Measurements from ENCODE around the gene CCDC78. TPM values are rescaled to one million over a fixed set of nuclear protein-coding genes. Genes with fewer than 3 reads are reported as not detected.
"Not testable (repeated sequence)": the region's sequence is repeated elsewhere in the genome, so short reads cannot be mapped to it uniquely, and the experiment has no call there.

Gene CCDC78
- total RNA-seq, 4 donors from 2014 or later, result 0.13 TPM; not detected in 3

GRCh38 chr16:754656-755055 is 28.4 kb upstream of the CCDC78 start:
- 45 to 47% methylated on average over 6 of the region's 11 CpGs for WGBS, 2 donors (ENCODE audit: low coverage in 1 of 2)
- Histone ChIP-seq H3K4me3 (no peak overlapping the region), H3K36me3 (no peaks in the 10 kb centered on the region), H3K27ac (no peak overlapping the region), H3K4me1 (no peaks in the 10 kb centered on the region), H3K9me3 (no peaks in the 10 kb centered on the region), H3K27me3 (peaks cover 53% of the 10 kb centered on the region)
- TF ChIP-seq, protein P1, sequence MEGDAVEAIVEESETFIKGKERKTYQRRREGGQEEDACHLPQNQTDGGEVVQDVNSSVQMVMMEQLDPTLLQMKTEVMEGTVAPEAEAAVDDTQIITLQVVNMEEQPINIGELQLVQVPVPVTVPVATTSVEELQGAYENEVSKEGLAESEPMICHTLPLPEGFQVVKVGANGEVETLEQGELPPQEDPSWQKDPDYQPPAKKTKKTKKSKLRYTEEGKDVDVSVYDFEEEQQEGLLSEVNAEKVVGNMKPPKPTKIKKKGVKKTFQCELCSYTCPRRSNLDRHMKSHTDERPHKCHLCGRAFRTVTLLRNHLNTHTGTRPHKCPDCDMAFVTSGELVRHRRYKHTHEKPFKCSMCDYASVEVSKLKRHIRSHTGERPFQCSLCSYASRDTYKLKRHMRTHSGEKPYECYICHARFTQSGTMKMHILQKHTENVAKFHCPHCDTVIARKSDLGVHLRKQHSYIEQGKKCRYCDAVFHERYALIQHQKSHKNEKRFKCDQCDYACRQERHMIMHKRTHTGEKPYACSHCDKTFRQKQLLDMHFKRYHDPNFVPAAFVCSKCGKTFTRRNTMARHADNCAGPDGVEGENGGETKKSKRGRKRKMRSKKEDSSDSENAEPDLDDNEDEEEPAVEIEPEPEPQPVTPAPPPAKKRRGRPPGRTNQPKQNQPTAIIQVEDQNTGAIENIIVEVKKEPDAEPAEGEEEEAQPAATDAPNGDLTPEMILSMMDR (IDR thresholded peaks at IDR 0.05), result no peak
- TF ChIP-seq POLR2A (IDR thresholded peaks at IDR 0.05), result no peak
- TF ChIP-seq EP300 (IDR thresholded peaks at IDR 0.05), result no peak
- TF ChIP-seq POLR2AphosphoS5 (IDR thresholded peaks at IDR 0.05), result no peak
- no peak for ATAC-seq

DNA sequence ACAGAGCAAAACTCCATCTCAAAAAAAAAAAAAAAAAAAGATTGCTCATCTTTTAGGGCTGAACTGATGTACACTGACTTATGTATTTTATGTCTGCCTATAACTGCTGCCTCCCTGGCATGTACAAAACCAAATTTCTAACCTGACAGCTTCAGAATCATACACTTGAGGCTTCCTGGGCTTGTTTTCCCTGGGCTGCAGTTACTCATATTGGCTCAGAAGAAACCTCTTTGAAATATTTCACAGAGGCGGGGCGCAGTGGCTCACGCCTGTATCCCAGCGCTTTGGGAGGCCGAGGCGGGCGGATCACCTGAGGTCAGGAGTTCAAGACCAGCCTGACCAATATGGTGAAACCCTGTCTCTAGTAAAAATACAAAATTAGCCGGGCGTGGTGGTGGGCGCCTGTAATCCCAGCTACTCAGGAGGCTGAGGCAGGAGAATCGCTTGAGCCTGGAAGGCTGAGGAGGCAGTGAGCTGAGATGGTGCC is 27.9 kb upstream of the CCDC78 start:
- 77 to 86% methylated on average over 3 to 4 of the region's 11 CpGs for WGBS, 2 donors (ENCODE audit: low coverage in 1 of 2)
- not testable (repeated sequence) for ATAC-seq

DNA sequence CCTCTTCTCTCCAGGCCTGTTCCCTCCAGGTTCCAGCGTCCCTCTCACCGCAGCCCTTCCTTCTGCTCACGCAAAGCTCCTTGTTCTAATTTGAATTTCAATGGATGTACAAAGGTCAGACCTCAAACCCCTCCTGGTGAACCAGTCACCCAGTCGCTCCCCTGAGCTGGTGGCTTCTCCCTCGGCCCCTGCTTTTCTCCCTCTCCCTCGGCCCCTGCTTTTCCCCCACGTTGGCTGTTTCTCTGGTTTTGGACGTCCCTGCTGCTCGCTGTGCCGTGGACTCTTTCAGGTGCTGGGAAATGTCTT is 25.7 kb upstream of the CCDC78 start:
- Histone ChIP-seq H3K27ac (no peak overlapping the region), H3K4me1 (no peaks in the 10 kb centered on the region), H3K36me3 (no peaks in the 10 kb centered on the region), H3K27me3 (peaks cover 54% of the 10 kb centered on the region), H3K9me3 (no peaks in the 10 kb centered on the region), H3K4me3 (no peak overlapping the region)
- no peak for ATAC-seq
- TF ChIP-seq EP300 (IDR thresholded peaks at IDR 0.05), result no peak
- TF ChIP-seq, protein P1 (IDR thresholded peaks at IDR 0.05), result no peak
- no peak for TF ChIP-seq POLR2AphosphoS5 (IDR thresholded peaks at IDR 0.05)
- no peak for TF ChIP-seq POLR2A (IDR thresholded peaks at IDR 0.05)
- WGBS, 2 donors (ENCODE audit: low coverage in 1 of 2), result 39 to 43% methylated on average over 6 to 10 of the region's 10 CpGs

More for the DNA sequence above, 27.9 kb upstream of the CCDC78 start:
- H3K27ac ChIP-seq, H3K9me3 ChIP-seq, H3K4me1 ChIP-seq, H3K4me3 ChIP-seq, H3K36me3 ChIP-seq: not testable (repeated sequence)
- H3K27me3 ChIP-seq, result peaks cover 54% of the 10 kb centered on the region

DNA sequence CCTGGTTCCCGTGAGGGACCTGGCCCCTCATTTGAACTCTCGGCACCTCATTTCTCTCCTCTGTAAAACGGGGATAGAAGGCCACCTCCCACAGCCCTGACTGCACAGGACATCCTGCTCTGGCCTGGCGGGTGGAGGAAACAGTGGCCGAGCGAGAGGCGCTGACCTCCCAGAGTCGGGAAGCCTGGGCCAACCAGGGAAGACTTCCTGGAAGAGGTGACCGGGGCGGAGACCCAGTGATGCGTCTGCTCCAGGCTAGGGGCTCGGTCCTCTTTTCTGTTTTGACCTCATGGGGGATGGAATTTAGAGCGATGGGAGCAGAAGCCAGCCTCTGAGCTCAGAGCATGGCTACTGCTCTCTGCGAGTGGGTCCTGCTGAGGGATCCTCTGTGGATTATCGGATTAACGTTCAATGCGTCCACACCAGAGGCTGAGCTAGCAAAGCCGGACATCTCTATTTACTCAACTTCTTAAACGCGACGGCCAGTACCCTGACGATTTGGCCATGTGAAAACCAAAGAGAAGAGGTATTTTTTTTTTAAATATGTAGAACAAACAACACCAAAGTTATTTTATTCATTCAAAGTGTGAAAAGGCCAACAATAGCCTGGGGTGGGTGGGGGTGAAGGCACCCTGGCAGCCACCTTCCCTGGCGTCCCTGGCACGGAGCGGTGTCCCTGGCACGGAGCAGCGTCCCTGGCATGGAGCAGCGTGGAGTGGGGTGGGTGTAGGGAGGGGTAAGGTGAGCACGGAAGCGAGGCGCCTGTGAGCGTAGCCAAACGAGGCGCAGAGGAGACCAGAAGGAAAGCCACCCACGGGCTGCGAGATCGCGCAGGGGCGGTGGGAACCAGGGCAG is 25.1 kb upstream of the CCDC78 start:
- TF ChIP-seq EP300 (IDR thresholded peaks at IDR 0.05) (no peak), POLR2A (IDR thresholded peaks at IDR 0.05) (no peak), POLR2AphosphoS5 (IDR thresholded peaks at IDR 0.05) (no peak)
- TF ChIP-seq, protein P1 (IDR thresholded peaks at IDR 0.05), result no peak
- Histone ChIP-seq H3K36me3 (no peaks in the 10 kb centered on the region), H3K4me3 (no peak overlapping the region), H3K27me3 (peaks cover 54% of the 10 kb centered on the region), H3K27ac (no peak overlapping the region), H3K4me1 (no peaks in the 10 kb centered on the region), H3K9me3 (no peaks in the 10 kb centered on the region)
- no peak for ATAC-seq
- WGBS, 2 donors (ENCODE audit: low coverage in 1 of 2), result 62 to 76% methylated on average over 6 to 11 of the region's 39 CpGs

GRCh38 chr16:750485-750884 is 24.2 kb upstream of the CCDC78 start:
- ATAC-seq, result no peak
- no peak overlapping the region for H3K27ac ChIP-seq
- H3K4me3 ChIP-seq, result no peak overlapping the region
- no peaks in the 10 kb centered on the region for H3K4me1 ChIP-seq
- H3K27me3 ChIP-seq, result peaks cover 58% of the 10 kb centered on the region
- H3K36me3 ChIP-seq, result no peaks in the 10 kb centered on the region
- TF ChIP-seq EP300 (IDR thresholded peaks at IDR 0.05), result no peak
- no peak for TF ChIP-seq POLR2A (IDR thresholded peaks at IDR 0.05)
- TF ChIP-seq POLR2AphosphoS5 (IDR thresholded peaks at IDR 0.05), result no peak
- TF ChIP-seq, protein P1 (IDR thresholded peaks at IDR 0.05), result no peak
- no peaks in the 10 kb centered on the region for H3K9me3 ChIP-seq
- WGBS, 2 donors (ENCODE audit: low coverage in 1 of 2), result 27 to 30% methylated on average over 2 to 9 of the region's 9 CpGs
